SK-N-SH (cell line): ENCODE data around the gene TMUB1. TPM values are rescaled to one million over a fixed set of nuclear protein-coding genes. Genes with fewer than 3 reads are reported as not detected.
A peak's percentile ranks its signal among the peaks of the same experiment; 100 is the strongest.

Experiments
- CTCF ChIA-PET: fragments of 300-600, 350-600 bp; formaldehyde crosslinking; extraction: SDS; loops from one replicate; lab custom pipeline; 2021; lab: Yijun Ruan, JAX
- POLR2A ChIA-PET: fragments of 350-600 bp; sonication (Branson Sonifier 250); formaldehyde crosslinking; extraction: SDS; loops from one replicate; lab custom pipeline; 2020; ENCODE audit warnings: antibody characterized with exemption, inconsistent platforms; lab: Yijun Ruan, JAX
- DNase-seq: peaks from one replicate; pipeline ENCODE4 v3.0.0; 2012
- H2AFZ ChIP-seq: fragments of 200-600 bp; sonication (generic); 2 replicates; pipeline ENCODE4 v1.8.1; 2016; ENCODE audit warnings: antibody characterized with exemption, mild to moderate bottlenecking, low read depth
- H3F3A ChIP-seq: fragments of 200-600 bp; sonication (generic); replicated peaks from 2 replicates; pipeline ENCODE3; 2016; ENCODE audit warnings: antibody characterized with exemption, mild to moderate bottlenecking; ENCODE audit not compliant: insufficient read depth
- H3K27ac ChIP-seq, 2 experiments: fragments of 200-500 bp in 1 of 2; fragments of 200-600 bp in 1 of 2; sonication (Bioruptor generic) in 1 of 2; sonication (generic), shearing (Covaris generic) in 1 of 2; 2 replicates each; pipeline versions ENCODE4 v1.5.1 to v1.6.1; 2014 to 2016; ENCODE audit warnings: low read depth in 2 of 2, inconsistent platforms in 1 of 2, low read length in 1 of 2, mild to moderate bottlenecking in 1 of 2, mixed read lengths in 1 of 2
- H3K27me3 ChIP-seq: fragments of 200-600 bp; sonication (generic), shearing (Covaris generic); 2 replicates; pipeline ENCODE4 v1.6.1; 2016; ENCODE audit warnings: mixed run types; ENCODE audit not compliant: insufficient read depth
- H3K36me3 ChIP-seq, 2 experiments: fragments of 200-500 bp in 1 of 2; fragments of 200-600 bp in 1 of 2; sonication (Bioruptor generic) in 1 of 2; sonication (generic) in 1 of 2; replicated peaks in 1 of 2; 2 replicates each; pipeline versions ENCODE3 to v1.5.1; 2014 to 2016; ENCODE audit warnings: low read length in 1 of 2, mild to moderate bottlenecking in 1 of 2; ENCODE audit not compliant: insufficient read depth in 2 of 2, control insufficient read depth in 1 of 2
- H3K4me1 ChIP-seq, 2 experiments: fragments of 200-500 bp in 1 of 2; fragments of 200-600 bp in 1 of 2; sonication (Bioruptor generic) in 1 of 2; sonication (generic), shearing (Covaris generic) in 1 of 2; 2 replicates each; pipeline versions ENCODE4 v1.5.1 to v1.6.1; 2014 to 2016; ENCODE audit warnings: low read depth in 1 of 2, low read length in 1 of 2, mixed run types in 1 of 2; ENCODE audit not compliant: insufficient read depth in 2 of 2, control insufficient read depth in 1 of 2
- H3K4me2 ChIP-seq: fragments of 200-600 bp; sonication (generic), shearing (Covaris generic); 2 replicates; pipeline ENCODE4 v1.6.1; 2017; ENCODE audit warnings: mixed run types
- H3K4me3 ChIP-seq, 2 experiments: fragments of 200-500 bp in 1 of 2; fragments of 200-600 bp in 1 of 2; sonication (Bioruptor generic) in 1 of 2; sonication (generic), shearing (Covaris generic) in 1 of 2; 2 replicates each; pipeline versions ENCODE4 v1.5.1 to v1.8.1; 2014 to 2016; ENCODE audit warnings: low read depth in 2 of 2, inconsistent platforms in 1 of 2, low read length in 1 of 2, mild to moderate bottlenecking in 1 of 2, mixed read lengths in 1 of 2, moderate library complexity in 1 of 2
- H3K79me2 ChIP-seq: fragments of 200-600 bp; sonication (generic); 2 replicates; pipeline ENCODE4 v1.8.1; 2017; ENCODE audit warnings: mild to moderate bottlenecking; ENCODE audit not compliant: insufficient read depth
- H3K9ac ChIP-seq: fragments of 200-600 bp; sonication (generic); 2 replicates; pipeline ENCODE4 v1.6.1; 2017; ENCODE audit warnings: mixed run types
- H3K9me2 ChIP-seq: fragments of 200-600 bp; sonication (generic); 2 replicates; pipeline ENCODE4 v1.6.1; 2017; ENCODE audit warnings: mixed run types
- H3K9me3 ChIP-seq: fragments of 200-600 bp; sonication (generic); 2 replicates; pipeline ENCODE4 v1.6.1; 2017; ENCODE audit warnings: mixed run types, mild to moderate bottlenecking, moderate library complexity
- H4K20me1 ChIP-seq: fragments of 200-600 bp; sonication (generic); 2 replicates; pipeline ENCODE4 v1.6.1; 2017; ENCODE audit warnings: mild to moderate bottlenecking, mixed run types; ENCODE audit not compliant: insufficient read depth
- CTCF ChIP-seq: fragments of 200-600 bp; sonication (generic); IDR thresholded peaks from 2 replicates; pipeline ENCODE4 v1.6.1; 2017; ENCODE audit warnings: antibody characterized with exemption, mild to moderate bottlenecking, moderate library complexity
- ELF1 ChIP-seq: IDR thresholded peaks from 2 replicates; pipeline ENCODE4 v1.4.0; 2012
- EZH2phosphoT487 ChIP-seq: fragments of 200-600 bp; sonication (generic); IDR thresholded peaks from 2 replicates; pipeline ENCODE4 v1.6.1; 2017; ENCODE audit warnings: low read depth, mixed run types, mild to moderate bottlenecking, antibody characterized with exemption, moderate library complexity, borderline replicate concordance
- GABPA ChIP-seq: IDR thresholded peaks from 2 replicates; pipeline ENCODE4 v1.4.0; 2012; ENCODE audit warnings: low read depth, mild to moderate bottlenecking
- GATA2 ChIP-seq: sonication (generic); formaldehyde crosslinking; IDR thresholded peaks from 2 replicates; pipeline ENCODE4 v1.5.0; 2020; ENCODE audit warnings: mild to moderate bottlenecking, missing genetic modification reagents
- NRF1 ChIP-seq: IDR thresholded peaks from 2 replicates; pipeline ENCODE4 v1.6.1; 2012; ENCODE audit warnings: low read depth, mild to moderate bottlenecking, low read length
- POLR2AphosphoS5 ChIP-seq: IDR thresholded peaks from 2 replicates; pipeline ENCODE4 v1.6.1; 2012; ENCODE audit warnings: low read depth, low read length
- RAD21 ChIP-seq: IDR thresholded peaks from 2 replicates; pipeline ENCODE4 v1.6.1; 2012; ENCODE audit warnings: mild to moderate bottlenecking, low read length
- RXRA ChIP-seq: IDR thresholded peaks from 2 replicates; pipeline ENCODE4 v1.4.0; 2012; ENCODE audit warnings: low read depth, mild to moderate bottlenecking, borderline replicate concordance
- SMC3 ChIP-seq: IDR thresholded peaks from 2 replicates; pipeline ENCODE4 v1.6.1; 2012; ENCODE audit warnings: low read depth, low read length, improper control_type of control experiment
- TCF12 ChIP-seq: IDR thresholded peaks from 2 replicates; pipeline ENCODE4 v1.4.0; 2012
- WGBS: methylation state at CpG from one replicate; pipeline ENCODE4 v1.1.6; 2017; ENCODE audit warnings: low lambda C conversion rate; 5-methylcytosine and 5-hydroxymethylcytosine counted together
- polyA plus RNA-seq, 3 experiments: library from polyadenylated mRNA; depleted of rRNA; stranded (reverse); fragments of >200 nt; gene quantifications; 2 replicates each; pipeline ENCODE4 v1.2.3, GENCODE V29; 2012
- TF ChIP-seq, protein P1 (sequence below): IDR thresholded peaks from 2 replicates; pipeline ENCODE4 v1.4.0; 2012; ENCODE audit warnings: low read depth, borderline replicate concordance

Gene TMUB1
- polyA plus RNA-seq, 1 of the 3 experiments (the other 2 are of a cell fraction), result 60.6 TPM

DNA sequence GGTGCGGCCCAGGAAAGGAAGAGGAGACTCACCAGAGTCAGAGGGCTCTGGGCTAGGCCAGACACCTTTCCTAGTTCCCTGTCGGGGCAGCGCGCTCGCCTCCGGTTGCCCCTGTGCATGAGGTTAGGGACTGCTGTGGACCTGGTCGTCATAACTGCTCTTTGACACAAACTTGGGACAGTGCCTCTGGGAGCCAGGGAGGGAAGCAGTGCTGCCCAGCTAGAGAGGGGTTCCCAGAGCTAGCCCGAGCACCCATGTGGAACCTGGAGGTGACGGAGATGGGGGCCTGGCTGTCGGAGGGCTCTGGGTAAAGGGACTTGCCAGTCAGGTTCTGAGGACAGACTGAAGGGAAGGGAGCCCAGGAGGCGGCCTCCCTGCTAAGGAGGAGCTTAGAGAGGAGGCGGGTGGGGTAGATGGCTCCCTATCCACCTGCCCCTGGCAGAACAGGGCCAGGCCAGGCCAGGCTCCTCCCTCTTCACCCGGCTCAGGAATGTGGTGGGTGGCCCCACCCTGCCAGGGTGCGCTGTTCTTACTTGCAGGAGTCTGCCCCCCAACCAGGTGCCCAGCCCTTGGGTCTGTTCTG lies 32.6 kb upstream of the TMUB1 start:
- no peak for TF ChIP-seq GATA2 (CRISPR knock-in tag)
- no peak for TF ChIP-seq TCF12
- no peak for TF ChIP-seq SMC3
- TF ChIP-seq EZH2phosphoT487, result no peak
- TF ChIP-seq RXRA, result no peak
- TF ChIP-seq CTCF, result no peak
- no peak for TF ChIP-seq ELF1
- no peak for TF ChIP-seq GABPA
- TF ChIP-seq, protein P1, sequence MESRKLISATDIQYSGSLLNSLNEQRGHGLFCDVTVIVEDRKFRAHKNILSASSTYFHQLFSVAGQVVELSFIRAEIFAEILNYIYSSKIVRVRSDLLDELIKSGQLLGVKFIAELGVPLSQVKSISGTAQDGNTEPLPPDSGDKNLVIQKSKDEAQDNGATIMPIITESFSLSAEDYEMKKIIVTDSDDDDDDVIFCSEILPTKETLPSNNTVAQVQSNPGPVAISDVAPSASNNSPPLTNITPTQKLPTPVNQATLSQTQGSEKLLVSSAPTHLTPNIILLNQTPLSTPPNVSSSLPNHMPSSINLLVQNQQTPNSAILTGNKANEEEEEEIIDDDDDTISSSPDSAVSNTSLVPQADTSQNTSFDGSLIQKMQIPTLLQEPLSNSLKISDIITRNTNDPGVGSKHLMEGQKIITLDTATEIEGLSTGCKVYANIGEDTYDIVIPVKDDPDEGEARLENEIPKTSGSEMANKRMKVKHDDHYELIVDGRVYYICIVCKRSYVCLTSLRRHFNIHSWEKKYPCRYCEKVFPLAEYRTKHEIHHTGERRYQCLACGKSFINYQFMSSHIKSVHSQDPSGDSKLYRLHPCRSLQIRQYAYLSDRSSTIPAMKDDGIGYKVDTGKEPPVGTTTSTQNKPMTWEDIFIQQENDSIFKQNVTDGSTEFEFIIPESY, result no peak
- ChIA-PET CTCF (interaction anchor here (0.6 to 18.7 kb wide), 20 partner anchors 10 to 1854 kb away, joined by 3 to 474 read pairs (median 5); partner anchors contain the start of genes AGAP3, FASTK, GBX1 and TMUB1), POLR2A (no interaction called here)
- Histone ChIP-seq H3K27me3 (no peaks in the 10 kb centered on the region), H2AFZ (no peak overlapping the region), H3K9ac (no peak overlapping the region; the same call in 1 of the 2 replicates), H3K79me2 (peaks cover 56% of the 10 kb centered on the region), H3K9me3 (no peaks in the 10 kb centered on the region), H3F3A (peaks cover 26% of the 10 kb centered on the region), H4K20me1 (peaks cover 62% of the 10 kb centered on the region), H3K4me3 (peak overlapping the region; percentile 20 to 37; a peak in 2 of 4 replicates), H3K27ac (peak overlapping the region in 1 of 2 experiments; percentile 18; a peak in 1 of 4 replicates), H3K4me2 (peak overlapping the region; percentile 53; the same call in 1 of the 2 replicates), H3K4me1 (peaks cover 24 to 35% of the 10 kb centered on the region in 2 experiments), H3K9me2 (no peaks in the 10 kb centered on the region), H3K36me3 (peaks cover 13 to 35% of the 10 kb centered on the region in 2 experiments)
- peak; percentile 49 for DNase-seq
- 87% methylated on average over 10 of the region's 14 CpGs for WGBS

DNA sequence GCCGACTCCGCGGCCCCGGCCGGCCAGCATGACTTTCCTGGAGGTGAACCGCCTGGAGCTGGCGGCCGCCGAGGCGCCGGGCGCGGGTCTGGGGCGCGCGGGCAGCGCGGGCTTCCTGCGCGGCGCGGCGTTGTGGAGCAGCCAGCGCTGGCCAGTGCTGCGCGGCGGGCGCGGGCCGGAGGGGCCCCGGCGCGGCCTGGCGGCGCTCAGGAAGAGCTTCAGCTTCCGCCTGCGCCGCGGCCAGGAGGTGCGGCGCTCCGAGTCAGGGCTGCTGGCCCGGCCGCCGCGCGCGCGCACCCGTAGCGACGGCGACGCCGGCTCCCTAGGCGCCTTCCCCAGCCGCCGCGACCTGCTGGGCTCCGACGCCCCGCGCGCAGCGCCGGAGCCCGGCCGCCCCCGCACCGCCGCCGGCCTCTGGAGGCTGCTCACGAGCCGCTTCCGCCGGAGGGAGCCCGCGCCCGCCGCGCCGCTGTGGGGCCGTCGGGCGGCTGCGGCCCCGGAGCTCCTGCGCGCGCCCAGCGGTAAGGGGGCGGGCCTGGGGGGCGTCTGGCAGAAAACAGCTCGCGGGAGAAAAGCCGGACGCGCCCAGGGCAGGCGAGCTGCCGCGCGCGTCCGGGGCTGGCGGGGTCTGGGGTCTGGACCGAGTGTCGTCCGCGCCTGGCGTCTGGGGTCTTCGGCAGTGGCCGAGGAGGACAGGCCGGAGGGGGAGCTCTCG lies 32.0 kb upstream of the TMUB1 start:
- Histone ChIP-seq H3K9me2 (no peaks in the 10 kb centered on the region), H3K4me2 (peak overlapping the region; percentile 53; the same call in 1 of the 2 replicates), H3F3A (peaks cover 31% of the 10 kb centered on the region), H3K36me3 (peaks cover 13 to 29% of the 10 kb centered on the region in 2 experiments), H3K4me1 (peaks cover 24 to 38% of the 10 kb centered on the region in 2 experiments), H2AFZ (no peak overlapping the region), H3K27me3 (no peaks in the 10 kb centered on the region), H4K20me1 (peaks cover 69% of the 10 kb centered on the region), H3K9me3 (no peaks in the 10 kb centered on the region), H3K79me2 (peaks cover 62% of the 10 kb centered on the region), H3K4me3 (peak overlapping the region; percentile 20 to 37; a peak in 3 of 4 replicates), H3K27ac (peak overlapping the region in 1 of 2 experiments; percentile 18; a peak in 1 of 4 replicates), H3K9ac (no peak overlapping the region; the same call in 1 of the 2 replicates)
- TF ChIP-seq RAD21 (no peak), POLR2AphosphoS5 (no peak), NRF1 (peak; percentile 23; the same call in 1 of the 2 replicates), GABPA (no peak)
- ChIA-PET POLR2A (no interaction called here), CTCF (interaction anchor here (0.5 to 18.7 kb wide), 23 partner anchors 11 to 1853 kb away, joined by 3 to 474 read pairs (median 6); partner anchors contain the start of genes AGAP3, FASTK, GBX1 and TMUB1)
- WGBS, result 63% methylated on average over 68 of the region's 114 CpGs
- peak; percentile 84 for DNase-seq
